OCI-LY1 (cell line): ENCODE measurements around the gene C17orf50.

Experiments used
- EZH2 ChIP-seq: fragments of 200-600 bp; sonication (generic), shearing (Covaris generic); IDR thresholded peaks from 2 replicates; pipeline ENCODE4 v1.8.0; 2017; ENCODE audit warnings: borderline replicate concordance, mixed run types, mild to moderate bottlenecking, antibody characterized with exemption, low read length, moderate library complexity, mixed read lengths
- TF ChIP-seq, protein P1 (sequence below): fragments of 200-600 bp; sonication (generic), shearing (Covaris generic); IDR thresholded peaks from 2 replicates; pipeline ENCODE4 v1.5.1; 2017; ENCODE audit warnings: mild to moderate bottlenecking, antibody characterized with exemption, low read length, moderate library complexity, mixed read lengths

DNA sequence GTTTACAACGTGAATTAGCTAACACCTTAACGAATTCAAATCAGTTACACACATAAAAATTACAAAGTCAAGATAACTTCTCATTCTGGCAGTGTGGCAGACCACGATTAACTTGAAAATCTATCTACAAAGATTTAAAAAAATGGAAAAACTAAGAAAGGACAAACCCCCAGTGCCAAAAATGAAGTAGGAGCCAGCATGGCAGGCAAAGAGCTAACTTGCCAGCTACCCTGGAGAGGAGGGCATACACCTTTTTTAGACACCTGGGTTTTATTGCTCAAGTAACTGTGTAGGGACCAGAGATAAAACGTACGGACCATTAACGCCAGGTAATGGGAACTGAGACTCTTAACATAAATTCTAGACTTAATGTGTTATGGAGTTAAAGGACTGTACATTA is 51.1 kb downstream of the C17orf50 start:
- no peak for TF ChIP-seq EZH2
- TF ChIP-seq, protein P1, sequence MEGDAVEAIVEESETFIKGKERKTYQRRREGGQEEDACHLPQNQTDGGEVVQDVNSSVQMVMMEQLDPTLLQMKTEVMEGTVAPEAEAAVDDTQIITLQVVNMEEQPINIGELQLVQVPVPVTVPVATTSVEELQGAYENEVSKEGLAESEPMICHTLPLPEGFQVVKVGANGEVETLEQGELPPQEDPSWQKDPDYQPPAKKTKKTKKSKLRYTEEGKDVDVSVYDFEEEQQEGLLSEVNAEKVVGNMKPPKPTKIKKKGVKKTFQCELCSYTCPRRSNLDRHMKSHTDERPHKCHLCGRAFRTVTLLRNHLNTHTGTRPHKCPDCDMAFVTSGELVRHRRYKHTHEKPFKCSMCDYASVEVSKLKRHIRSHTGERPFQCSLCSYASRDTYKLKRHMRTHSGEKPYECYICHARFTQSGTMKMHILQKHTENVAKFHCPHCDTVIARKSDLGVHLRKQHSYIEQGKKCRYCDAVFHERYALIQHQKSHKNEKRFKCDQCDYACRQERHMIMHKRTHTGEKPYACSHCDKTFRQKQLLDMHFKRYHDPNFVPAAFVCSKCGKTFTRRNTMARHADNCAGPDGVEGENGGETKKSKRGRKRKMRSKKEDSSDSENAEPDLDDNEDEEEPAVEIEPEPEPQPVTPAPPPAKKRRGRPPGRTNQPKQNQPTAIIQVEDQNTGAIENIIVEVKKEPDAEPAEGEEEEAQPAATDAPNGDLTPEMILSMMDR, result no peak
